ENCODE measurements around the gene RORC. TPM values are rescaled to one million over a fixed set of nuclear protein-coding genes. Genes with fewer than 3 reads are reported as not detected.
"Not testable (repeated sequence)": the region's sequence is repeated elsewhere in the genome, so short reads cannot be mapped to it uniquely, and the experiment has no call there.

Gene RORC
- polyA plus RNA-seq (0.05 to 0.13 TPM (median 0.12 TPM) in 3 replicates), polyA minus RNA-seq (0.10 to 0.98 TPM (median 0.10 TPM) in 3 replicates)
- 0.77 TPM for polyA plus RNA-seq (2011; ENCODE audit: low read depth)
- polyA plus RNA-seq (2011; cell fraction: cytosol; rRNA removed): 0.07 and 0.16 TPM in 2 replicates
- 0.17 and 0.22 TPM in 2 replicates for polyA plus RNA-seq (2011; cell fraction: nucleus; rRNA removed)
- polyA plus RNA-seq (2012; ENCODE audit: low replicate concordance): 2.3 TPM in 1 of 2 replicates, not detected in the other
- 0.96 TPM for polyA minus RNA-seq (2011; cell fraction: cytosol; rRNA and poly(A)+ RNA removed)
- 0.54 TPM in 1 of 2 replicates, not detected in the other for polyA minus RNA-seq (2011; cell fraction: nucleus; rRNA and poly(A)+ RNA removed)

- Histone ChIP-seq H4K20me1 (ENCODE audit: control insufficient read depth, extremely low read depth, insufficient read depth, low read length) (no peaks in the 10 kb centered on the region), H3K79me2 (ENCODE audit: control insufficient read depth, insufficient read depth, low read length) (no peaks in the 10 kb centered on the region), H3K4me2 (ENCODE audit: control insufficient read depth, extremely low read depth, insufficient read depth, low read depth, low read length) (peak within 1 kb of the TSS; percentile 6), H3K9ac (ENCODE audit: control insufficient read depth, extremely low read depth, insufficient read depth, low read length) (no peak within 1 kb of the TSS), H3K27me3 (ENCODE audit: control insufficient read depth, extremely low read depth, insufficient read depth, low read length) (no peaks in the 10 kb centered on the region), H3K9me1 (ENCODE audit: control insufficient read depth, extremely low read depth, insufficient read depth, low read length) (no peaks in the 10 kb centered on the region), H2AFZ (ENCODE audit: control insufficient read depth, low read length) (peak within 1 kb of the TSS; percentile 54), H3K27ac (ENCODE audit: control insufficient read depth, insufficient read depth, low read length) (no peak within 1 kb of the TSS), H3K4me1 (ENCODE audit: control insufficient read depth, extremely low read depth, insufficient read depth, low read length) (peaks cover 28% of the 10 kb centered on the region), H3K4me3 (ENCODE audit: control insufficient read depth in 2 of 3, extremely low read depth in 1 of 3, insufficient read depth in 2 of 3, low read depth in 1 of 3, low read length in 3 of 3) (no peak within 1 kb of the TSS), H3K36me3 (ENCODE audit: control insufficient read depth in 2 of 2, extremely low read depth in 1 of 2, insufficient read depth in 2 of 2, low read length in 2 of 2) (no peaks in the 10 kb centered on the region), H3K9me3 (ENCODE audit: control insufficient read depth, low read depth, low read length) (no peaks in the 10 kb centered on the region)
- TF ChIP-seq EZH2 (IDR thresholded peaks at IDR 0.05; ENCODE audit: low read length): no peak
- no peak for TF ChIP-seq CTCF (optimal IDR thresholded peaks at IDR 0.05 in 1 of 3, IDR thresholded peaks at IDR 0.05 in 1 of 3, conservative IDR thresholded peaks at IDR 0.05 in 1 of 3; ENCODE audit: extremely low read depth in 1 of 3, insufficient read depth in 2 of 3, low read length in 3 of 3)
- dilution Hi-C loops (cut with MboI; ENCODE audit: extremely low pct_ligation_motif_present, low sequenced_read_pairs): no loop called here
- no peak for FAIRE-seq
- DNase-seq (ENCODE audit: low read depth, low spot score): no peak
Observed at GRCh38 chr1:151831605-151832004, at the start of gene RORC. RORC (minus strand) TSS chr1:151831802; CDS start chr1:151831764, 38 bp downstream.

DNA sequence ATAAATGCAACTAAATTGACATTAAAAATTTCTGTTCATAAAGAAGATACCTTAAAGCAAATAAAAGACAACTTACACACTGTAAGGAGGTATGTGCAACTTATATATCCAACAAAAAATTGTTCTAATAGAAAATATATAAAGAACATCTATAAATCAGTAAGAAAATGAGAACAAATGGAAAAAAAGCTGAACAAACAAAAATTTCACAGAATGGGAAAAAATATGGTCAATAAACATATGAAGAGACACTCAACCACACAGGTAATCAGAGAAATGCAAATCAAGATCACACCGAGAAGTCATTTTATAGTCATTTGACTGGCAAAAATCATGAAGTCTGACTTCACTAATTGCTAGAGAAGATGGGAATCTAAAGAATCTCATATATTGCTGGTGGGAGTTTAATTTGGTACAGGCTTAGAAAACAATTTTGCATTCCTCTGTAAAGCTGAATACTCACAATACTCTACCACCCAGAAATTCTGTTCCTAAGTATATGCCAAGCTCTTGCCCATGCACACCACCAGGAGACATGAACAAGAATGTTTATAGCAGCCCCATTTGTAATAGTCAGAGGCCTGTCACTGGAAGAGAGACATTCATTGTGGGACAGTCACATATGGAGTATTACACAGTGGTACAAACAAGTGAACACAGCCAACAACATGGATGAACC lies 44.0 kb upstream of the RORC start:
- no peak overlapping the region for H2AFZ ChIP-seq (ENCODE audit: control insufficient read depth, low read length)
- H3K79me2 ChIP-seq (ENCODE audit: control insufficient read depth, insufficient read depth, low read length): no peaks in the 10 kb centered on the region
- no peak overlapping the region for H3K9ac ChIP-seq (ENCODE audit: control insufficient read depth, extremely low read depth, insufficient read depth, low read length)
- no peak overlapping the region for H3K27ac ChIP-seq (ENCODE audit: control insufficient read depth, insufficient read depth, low read length)
- H3K9me3 ChIP-seq (ENCODE audit: control insufficient read depth, low read depth, low read length): no peaks in the 10 kb centered on the region
- FAIRE-seq (no peak), DNase-seq (ENCODE audit: low read depth, low spot score) (no peak)
- no peak overlapping the region for H3K4me3 ChIP-seq (ENCODE audit: control insufficient read depth in 2 of 3, extremely low read depth in 1 of 3, insufficient read depth in 2 of 3, low read depth in 1 of 3, low read length in 3 of 3)
- no peak overlapping the region for H3K4me2 ChIP-seq (ENCODE audit: control insufficient read depth, extremely low read depth, insufficient read depth, low read depth, low read length)
- TF ChIP-seq EZH2 (IDR thresholded peaks at IDR 0.05; ENCODE audit: low read length) (no peak), CTCF (optimal IDR thresholded peaks at IDR 0.05 in 1 of 3, IDR thresholded peaks at IDR 0.05 in 1 of 3, conservative IDR thresholded peaks at IDR 0.05 in 1 of 3; ENCODE audit: extremely low read depth in 1 of 3, insufficient read depth in 2 of 3, low read length in 3 of 3) (no peak)
- H3K4me1 ChIP-seq (ENCODE audit: control insufficient read depth, extremely low read depth, insufficient read depth, low read length): no peaks in the 10 kb centered on the region
- dilution Hi-C loops (cut with MboI; ENCODE audit: extremely low pct_ligation_motif_present, low sequenced_read_pairs): no loop called here
- no peaks in the 10 kb centered on the region for H4K20me1 ChIP-seq (ENCODE audit: control insufficient read depth, extremely low read depth, insufficient read depth, low read length)
- H3K36me3 ChIP-seq (ENCODE audit: control insufficient read depth in 2 of 2, extremely low read depth in 1 of 2, insufficient read depth in 2 of 2, low read length in 2 of 2): peaks cover 3% of the 10 kb centered on the region in 2 experiments
- no peaks in the 10 kb centered on the region for H3K27me3 ChIP-seq (ENCODE audit: control insufficient read depth, extremely low read depth, insufficient read depth, low read length)
- H3K9me1 ChIP-seq (ENCODE audit: control insufficient read depth, extremely low read depth, insufficient read depth, low read length): no peaks in the 10 kb centered on the region

GRCh38 chr1:151872776-151873175 lies 41.2 kb upstream of the RORC start:
- FAIRE-seq; H3K4me1 ChIP-seq (ENCODE audit: control insufficient read depth, extremely low read depth, insufficient read depth, low read length); H3K9me3 ChIP-seq (ENCODE audit: control insufficient read depth, low read depth, low read length); H3K79me2 ChIP-seq (ENCODE audit: control insufficient read depth, insufficient read depth, low read length); H4K20me1 ChIP-seq (ENCODE audit: control insufficient read depth, extremely low read depth, insufficient read depth, low read length); H3K9me1 ChIP-seq (ENCODE audit: control insufficient read depth, extremely low read depth, insufficient read depth, low read length); H3K27ac ChIP-seq (ENCODE audit: control insufficient read depth, insufficient read depth, low read length); H3K36me3 ChIP-seq (ENCODE audit: control insufficient read depth in 2 of 2, extremely low read depth in 1 of 2, insufficient read depth in 2 of 2, low read length in 2 of 2); H3K4me2 ChIP-seq (ENCODE audit: control insufficient read depth, extremely low read depth, insufficient read depth, low read depth, low read length); dilution Hi-C loops (cut with MboI; ENCODE audit: extremely low pct_ligation_motif_present, low sequenced_read_pairs); DNase-seq (ENCODE audit: low read depth, low spot score); H2AFZ ChIP-seq (ENCODE audit: control insufficient read depth, low read length); H3K27me3 ChIP-seq (ENCODE audit: control insufficient read depth, extremely low read depth, insufficient read depth, low read length); H3K9ac ChIP-seq (ENCODE audit: control insufficient read depth, extremely low read depth, insufficient read depth, low read length); H3K4me3 ChIP-seq (ENCODE audit: control insufficient read depth in 2 of 3, extremely low read depth in 1 of 3, insufficient read depth in 2 of 3, low read depth in 1 of 3, low read length in 3 of 3): not testable (repeated sequence)

All from keratinocyte (primary cell).